Activated CD8-positive, alpha-beta memory T cell treated with anti-CD3 and anti-CD28 coated beads, Interleukin-2, amount 50 U/mL, for 24 hours (primary cell): ENCODE data around the gene OR2F1.
"Not testable (repeated sequence)": the region's sequence is repeated elsewhere in the genome, so short reads cannot be mapped to it uniquely, and the experiment has no call there.

Experiments used
- DNase-seq: peaks from one replicate; pipeline ENCODE4 v3.0.0-alpha.2; 2020; ENCODE audit errors: extremely low read depth

Gene OR2F1

DNA sequence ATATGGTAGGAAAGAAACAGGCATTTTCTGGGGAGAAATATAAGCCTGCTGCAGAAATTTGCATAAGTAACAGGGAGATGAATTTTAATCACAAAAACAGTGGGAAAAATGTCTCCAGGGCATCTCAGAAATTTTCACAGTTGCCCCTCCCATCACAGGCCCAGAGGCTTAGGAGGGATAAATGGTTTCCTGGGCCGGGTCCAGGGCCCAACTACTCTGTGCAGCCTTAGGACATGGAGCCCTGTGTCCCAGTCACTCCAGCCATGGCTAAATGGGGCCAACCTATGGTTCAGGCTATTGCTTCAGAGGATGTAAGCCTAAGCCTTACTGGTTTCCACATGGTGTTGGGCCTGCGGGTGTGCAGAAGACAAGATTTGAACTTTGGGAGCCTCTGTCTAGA is 54.7 kb downstream of the OR2F1 start:
- no peak for DNase-seq

DNA sequence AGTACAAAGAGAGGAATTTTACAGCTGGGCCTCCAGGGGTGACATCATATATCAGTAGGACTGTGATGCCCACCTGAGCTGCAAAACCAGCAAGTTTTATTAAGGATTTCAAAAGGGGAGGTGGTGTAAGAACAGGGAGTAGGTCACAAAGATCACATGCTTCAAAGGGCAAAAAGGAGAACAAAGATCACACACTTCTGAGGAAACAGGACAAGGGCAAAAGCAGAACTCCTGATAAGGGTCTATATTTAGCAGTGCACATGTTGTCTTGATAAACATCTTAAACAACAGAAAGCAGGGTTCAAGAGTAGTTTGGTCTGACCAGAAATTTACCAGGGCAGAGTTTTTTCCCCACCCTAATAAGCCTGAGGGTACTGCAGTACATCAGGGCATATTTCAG is 55.4 kb downstream of the OR2F1 start:
- DNase-seq = not testable (repeated sequence)

DNA sequence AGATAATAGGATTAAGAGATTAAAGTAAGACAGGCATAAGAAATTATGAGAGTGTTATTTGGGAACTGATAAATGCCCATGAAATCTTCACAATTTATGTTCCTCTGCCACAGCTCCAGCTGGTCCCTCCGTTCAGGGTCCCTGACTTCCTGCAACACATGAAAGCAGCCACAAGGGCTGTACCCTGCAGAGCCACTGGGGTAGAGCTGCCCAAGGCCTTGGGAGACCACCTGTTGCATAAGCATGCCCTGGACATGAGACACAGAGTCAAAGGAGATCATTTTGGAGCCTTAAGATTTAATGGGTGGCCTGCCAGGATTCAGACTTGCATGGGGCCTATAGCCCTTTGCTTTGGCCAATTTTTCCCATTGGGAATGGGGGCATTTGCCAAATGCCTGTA is 56.2 kb downstream of the OR2F1 start:
- not testable (repeated sequence) for DNase-seq

DNA sequence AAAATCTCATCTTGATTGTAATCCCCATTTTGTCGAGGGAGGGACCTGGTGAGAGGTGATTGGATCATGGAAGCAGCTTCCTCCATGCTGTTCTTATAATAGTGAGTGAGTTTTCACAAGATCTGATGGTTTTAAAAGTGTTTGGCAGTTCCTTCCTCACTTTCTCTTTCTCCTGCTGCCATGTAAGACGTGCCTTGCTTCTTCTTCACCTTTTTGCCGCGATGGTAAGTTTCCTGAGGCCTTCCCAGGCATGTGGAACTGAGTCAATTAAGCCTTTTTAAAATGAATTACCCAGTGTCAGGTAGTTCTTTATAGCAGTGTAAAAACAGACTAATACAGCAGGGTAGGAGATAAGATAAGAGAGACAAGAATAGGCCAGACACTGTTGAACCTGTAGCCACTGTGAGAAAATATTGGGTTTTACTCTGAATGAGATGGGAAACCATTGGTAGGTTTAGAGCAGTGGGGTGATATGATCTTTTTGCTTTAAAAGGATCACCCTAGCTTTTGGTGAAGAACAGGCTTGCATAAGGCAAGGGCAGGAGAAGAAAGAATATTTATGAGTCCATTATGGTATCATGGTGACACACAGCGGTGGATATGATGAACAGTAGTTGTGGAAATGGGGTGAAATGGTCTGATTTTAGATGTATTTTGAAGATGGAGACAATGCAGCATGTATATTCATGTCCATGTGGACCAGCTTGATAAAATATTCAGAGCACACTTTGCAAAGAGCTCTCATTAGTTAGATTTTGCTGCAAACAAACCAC is 57.0 kb downstream of the OR2F1 start:
- DNase-seq = no peak
